HG03103 (cell line): ENCODE results near the gene POLR2E.

Experiments used
- ATAC-seq: cut with Tn5 transposase; IDR thresholded peaks from one replicate; pipeline ENCODE4 v1.9.1; 2021; ENCODE audit warnings: low read depth; ENCODE audit not compliant: unreplicated experiment

Gene POLR2E

DNA sequence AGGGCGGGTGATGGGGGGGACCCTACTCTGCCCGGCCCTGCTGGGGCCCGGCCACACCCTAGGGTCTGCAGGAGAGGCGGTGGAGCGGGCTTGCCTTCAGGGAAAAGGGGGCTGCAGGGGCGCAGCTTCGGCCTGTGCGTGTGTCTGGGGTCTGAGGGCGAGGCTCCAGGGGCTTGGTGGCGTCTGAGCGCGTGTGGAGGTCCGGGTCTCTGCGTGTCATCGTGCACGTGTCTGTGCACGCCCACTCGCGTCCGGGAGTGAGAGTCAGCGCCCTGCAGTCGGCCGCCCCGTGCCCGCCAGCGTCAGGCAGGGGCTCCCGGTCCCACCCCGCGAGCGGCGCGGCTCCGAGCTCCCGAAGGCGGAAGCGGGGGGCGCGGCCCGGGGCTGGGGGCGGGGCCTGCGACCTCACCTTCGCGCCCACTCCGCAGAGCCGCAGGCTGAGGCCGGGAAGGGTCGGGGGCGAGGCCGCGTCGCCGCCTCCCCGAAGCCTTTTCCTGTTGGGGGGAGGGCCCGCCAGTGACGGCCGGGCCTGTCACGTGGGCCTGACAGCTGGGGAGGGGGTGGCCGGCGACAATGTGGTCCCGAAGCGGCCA lies 28.3 kb downstream of the POLR2E start, which contains the start of gene ARHGAP45:
Gene ARHGAP45, plus strand, starts transcription at position 420 of the 593 bp plus-strand sequence. CDS start 239 bp downstream, outside the sequence.
- ATAC-seq, result no peak

DNA sequence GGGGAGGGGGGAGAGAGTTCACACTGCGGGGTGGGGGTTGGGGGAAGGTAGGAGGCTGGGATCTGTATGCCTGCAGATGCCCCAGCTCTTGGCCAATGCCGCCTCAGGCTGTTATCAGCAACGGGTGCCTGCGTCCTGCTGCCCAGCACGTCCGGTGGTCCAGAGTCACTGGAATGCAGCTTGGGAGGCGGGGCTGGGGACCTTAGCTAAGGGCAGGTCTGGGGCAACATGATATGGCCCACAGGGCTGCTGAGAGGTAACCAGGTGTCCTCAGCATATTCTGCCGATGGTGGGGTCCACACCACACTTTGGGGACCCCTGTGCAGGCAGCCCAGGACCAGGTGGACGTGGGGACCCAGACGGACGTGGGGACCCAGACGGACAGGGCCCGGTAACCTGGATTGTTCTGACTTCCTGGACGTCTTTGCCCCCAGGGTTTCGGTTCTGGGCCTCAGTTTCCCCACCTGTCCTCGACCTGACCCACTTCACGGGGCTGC lies 28.9 kb downstream of the POLR2E start:
- no peak for ATAC-seq

DNA sequence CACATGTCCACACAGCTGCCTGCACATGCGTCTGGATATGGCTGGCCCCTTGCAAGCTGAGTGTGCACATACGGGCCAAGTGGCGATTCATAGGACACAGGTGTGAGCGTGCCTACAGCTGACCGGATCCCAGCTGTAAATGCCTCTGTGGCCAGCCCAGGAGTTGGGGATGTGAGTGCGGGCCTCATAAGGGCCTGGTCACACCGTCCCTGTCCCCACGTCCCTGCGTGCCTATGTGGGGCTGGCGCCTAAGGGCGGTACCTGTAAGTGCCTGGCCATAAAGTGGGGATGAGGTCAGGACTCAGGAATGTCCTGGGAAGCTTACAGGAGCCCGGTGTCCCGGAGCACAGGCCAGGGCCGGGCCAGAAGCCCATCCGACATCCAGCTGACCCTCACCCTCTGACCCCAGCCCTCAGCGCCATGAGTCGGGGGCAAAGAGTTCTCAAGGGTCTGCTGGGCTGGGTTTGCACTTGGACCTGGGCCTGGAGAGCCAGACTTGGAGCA lies 29.5 kb downstream of the POLR2E start:
- ATAC-seq, result no peak

DNA sequence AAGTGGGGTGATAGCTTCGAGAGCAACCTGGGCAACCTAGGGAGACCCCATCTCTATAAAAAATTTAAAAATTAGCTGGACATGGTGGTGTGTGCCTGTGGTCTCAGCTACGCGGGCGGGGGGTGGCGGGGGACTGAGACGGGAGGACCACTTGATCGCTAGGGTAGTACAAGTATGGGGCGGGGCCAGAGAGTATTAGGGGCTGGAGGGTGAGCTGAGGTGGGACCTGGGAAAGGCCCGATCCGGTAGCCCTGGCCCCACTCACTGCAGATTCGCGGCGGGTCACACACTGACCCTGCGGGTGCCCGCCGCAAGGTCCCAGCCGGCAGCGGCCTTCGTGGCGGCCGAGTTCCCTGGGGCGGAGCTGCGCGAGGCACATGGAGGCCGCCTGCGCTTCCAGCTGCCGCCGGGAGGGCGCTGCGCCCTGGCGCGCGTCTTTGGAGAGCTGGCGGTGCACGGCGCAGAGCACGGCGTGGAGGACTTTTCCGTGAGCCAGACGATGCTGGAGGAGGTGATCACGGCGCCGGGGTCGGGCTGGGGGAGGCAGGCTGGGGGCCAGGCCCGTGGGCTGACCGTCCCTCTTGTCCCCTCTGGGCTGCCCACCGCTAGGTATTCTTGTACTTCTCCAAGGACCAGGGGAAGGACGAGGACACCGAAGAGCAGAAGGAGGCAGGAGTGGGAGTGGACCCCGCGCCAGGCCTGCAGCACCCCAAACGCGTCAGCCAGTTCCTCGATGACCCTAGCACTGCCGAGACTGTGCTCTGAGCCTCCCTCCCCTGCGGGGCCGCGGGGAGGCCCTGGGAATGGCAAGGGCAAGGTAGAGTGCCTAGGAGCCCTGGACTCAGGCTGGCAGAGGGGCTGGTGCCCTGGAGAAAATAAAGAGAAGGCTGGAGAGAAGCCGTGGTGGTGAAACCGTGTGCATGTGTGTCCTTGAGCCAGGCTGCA lies 30.2 kb downstream of the POLR2E start:
- no peak for ATAC-seq

DNA sequence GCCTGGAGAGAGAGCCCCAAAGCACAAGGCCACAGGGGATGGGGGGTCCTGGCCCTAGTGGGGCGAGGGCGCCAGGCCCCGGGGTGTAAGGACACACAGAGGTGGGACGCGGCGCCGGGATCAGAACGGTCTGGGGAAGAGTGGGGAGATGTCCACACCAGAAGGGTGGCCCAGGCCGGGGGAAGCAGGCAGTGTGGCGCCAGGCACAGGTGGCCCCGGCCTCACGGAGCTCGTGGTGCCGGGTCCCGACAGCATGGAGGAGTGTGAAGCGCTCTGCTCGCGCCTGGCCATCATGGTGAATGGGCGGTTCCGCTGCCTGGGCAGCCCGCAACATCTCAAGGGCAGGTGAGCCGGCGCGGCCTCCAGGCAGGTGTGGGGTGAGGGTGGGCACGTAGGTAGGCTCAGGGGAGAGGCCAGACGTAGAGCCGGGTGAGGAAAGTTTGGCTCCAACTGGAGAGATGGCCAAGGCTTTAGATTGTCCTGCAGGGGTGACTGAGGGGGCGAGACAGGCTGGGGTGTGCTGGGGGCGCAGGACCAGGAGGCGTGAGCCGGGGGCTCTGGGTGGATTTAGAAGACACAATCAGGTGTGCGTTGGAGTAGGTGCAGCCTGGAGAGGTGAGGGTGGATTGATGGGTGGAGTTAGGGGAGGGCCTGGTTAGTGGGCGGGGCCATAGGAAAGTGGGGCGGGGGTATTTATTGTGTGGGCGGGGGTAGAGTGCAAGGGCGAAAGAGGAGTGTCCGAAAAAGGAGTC lies 31.1 kb downstream of the POLR2E start:
- no peak for ATAC-seq

GRCh38 chr19:1063030-1063908 lies 31.9 kb downstream of the POLR2E start:
- ATAC-seq, result no peak

GRCh38 chr19:1062387-1063029 lies 32.7 kb downstream of the POLR2E start:
- ATAC-seq, result no peak

DNA sequence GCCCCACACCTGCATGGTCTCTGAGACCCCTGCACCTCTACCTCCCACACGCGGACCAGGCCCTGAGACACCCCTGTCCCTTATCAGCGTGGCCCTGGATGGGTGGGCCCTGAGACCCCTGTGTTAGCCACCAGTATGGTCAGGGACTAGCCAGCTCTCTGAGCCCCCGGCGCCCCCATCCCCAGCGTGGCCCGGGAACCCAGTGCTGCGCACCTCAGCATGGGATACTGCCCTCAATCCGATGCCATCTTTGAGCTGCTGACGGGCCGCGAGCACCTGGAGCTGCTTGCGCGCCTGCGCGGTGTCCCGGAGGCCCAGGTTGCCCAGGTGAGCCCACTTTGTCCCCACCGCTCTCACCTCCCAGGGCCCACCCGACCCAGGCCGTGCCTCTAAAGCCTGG lies 33.2 kb downstream of the POLR2E start:
- no peak for ATAC-seq

DNA sequence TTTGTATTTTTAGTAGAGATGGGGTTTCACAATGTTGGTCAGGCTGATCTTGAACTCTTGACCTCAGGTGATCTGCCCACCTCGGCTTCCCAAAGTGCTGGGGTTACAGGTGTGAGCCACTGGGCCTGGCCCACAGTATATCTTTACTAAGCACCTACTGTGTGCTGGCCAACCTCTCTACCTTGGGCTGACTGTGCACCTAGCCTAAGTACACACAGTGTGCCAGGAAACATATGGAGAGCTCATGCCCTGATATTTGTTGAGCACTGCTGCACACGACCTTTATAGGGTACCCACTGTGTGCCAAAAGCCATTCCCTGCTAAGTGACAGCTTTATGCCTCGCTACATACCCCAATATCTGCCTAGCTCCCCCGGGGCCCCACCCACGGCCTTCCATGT lies 34.5 kb downstream of the POLR2E start:
- no peak for ATAC-seq

GRCh38 chr19:1058112-1058511 lies 37.1 kb downstream of the POLR2E start:
- ATAC-seq, result no peak

- no peak for ATAC-seq
Measured at GRCh38 chr19:1057176-1057855, 37.9 kb downstream of the POLR2E start.

- ATAC-seq, result no peak
Measured at GRCh38 chr19:1055886-1056620, 39.1 kb downstream of the POLR2E start.

DNA sequence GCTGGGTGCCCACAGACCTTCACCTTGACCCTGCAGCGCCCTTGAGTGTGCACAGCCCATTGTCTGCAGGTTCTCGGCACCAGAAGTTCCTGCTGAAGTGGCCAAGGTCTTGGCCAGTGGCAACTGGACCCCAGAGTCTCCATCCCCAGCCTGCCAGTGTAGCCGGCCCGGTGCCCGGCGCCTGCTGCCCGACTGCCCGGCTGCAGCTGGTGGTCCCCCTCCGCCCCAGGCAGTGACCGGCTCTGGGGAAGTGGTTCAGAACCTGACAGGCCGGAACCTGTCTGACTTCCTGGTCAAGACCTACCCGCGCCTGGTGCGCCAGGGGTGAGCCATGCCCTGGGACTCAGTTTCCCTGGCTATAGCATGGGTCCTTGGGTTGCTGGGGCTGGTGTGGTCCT lies 40.1 kb downstream of the POLR2E start:
- ATAC-seq, result no peak

- no peak for ATAC-seq
Measured at GRCh38 chr19:1054102-1055027, 40.8 kb downstream of the POLR2E start.

- no peak for ATAC-seq
Measured at GRCh38 chr19:1053176-1054101, 41.7 kb downstream of the POLR2E start.

- no peak for ATAC-seq
Measured at GRCh38 chr19:1052349-1052975, 42.7 kb downstream of the POLR2E start.
